ENCODE data around the gene TBC1D25. TPM values are rescaled to one million over a fixed set of nuclear protein-coding genes. Genes with fewer than 3 reads are reported as not detected.

TBC1D25 gene
- total and polyA plus RNA-seq, 2 experiments from 2014 or later, result 17.5 to 18.1 TPM

- no peak overlapping the region for H3K4me3 ChIP-seq
- H3K27me3 ChIP-seq, result no peaks in the 10 kb centered on the region
- no peaks in the 10 kb centered on the region for H3K9me3 ChIP-seq (ENCODE audit: low read depth)
- H3K27ac ChIP-seq, result no peak overlapping the region
- H3K36me3 ChIP-seq, result no peaks in the 10 kb centered on the region
- peak; percentile 16 for TF ChIP-seq CTCF (IDR thresholded peaks at IDR 0.05; ENCODE audit: low read depth, low read length)
- H3K4me1 ChIP-seq (ENCODE audit: low read depth), result no peaks in the 10 kb centered on the region
- DNase-seq (ENCODE audit: low read depth in 1 of 2, low spot score in 1 of 2), result no peak
Measured at GRCh38 chrX:48606091-48606490, 66.6 kb downstream of the TBC1D25 start.

DNA sequence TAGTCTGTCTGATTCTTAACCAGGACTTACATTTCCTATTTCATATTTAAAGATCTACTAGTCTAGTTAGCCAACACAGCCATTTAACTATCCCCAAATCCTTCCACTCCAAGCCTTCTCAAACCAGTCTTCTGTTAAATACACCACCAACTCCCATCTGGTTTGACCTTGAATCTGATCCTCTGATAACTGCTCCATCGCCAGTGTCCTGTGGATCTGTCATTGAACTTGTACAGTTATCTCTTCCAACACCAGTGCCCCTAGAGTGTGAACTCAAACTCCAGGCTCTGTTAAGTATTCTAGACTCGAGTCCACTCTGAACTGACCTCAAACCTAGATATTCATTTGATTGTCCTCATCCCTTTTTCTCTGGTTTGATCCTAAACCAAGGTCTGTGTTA lies 72.2 kb downstream of the TBC1D25 start:
- TF ChIP-seq CTCF (IDR thresholded peaks at IDR 0.05; ENCODE audit: low read depth, low read length), result no peak
- no peak for DNase-seq (ENCODE audit: low read depth in 1 of 2, low spot score in 1 of 2)
- Histone ChIP-seq H3K27me3 (no peaks in the 10 kb centered on the region), H3K9me3 (ENCODE audit: low read depth) (no peaks in the 10 kb centered on the region), H3K36me3 (no peaks in the 10 kb centered on the region), H3K27ac (no peak overlapping the region), H3K4me1 (ENCODE audit: low read depth) (no peaks in the 10 kb centered on the region), H3K4me3 (no peak overlapping the region)

Other genes with a start within 250 kb of the TBC1D25 start
- gene SSX3, start 183.0 kb upstream of the TBC1D25 start, total RNA-seq, result not detected in 2 replicates
- gene SSX3, start 183.0 kb upstream of the TBC1D25 start, polyA plus RNA-seq, result not detected in 2 replicates
- not detected in 2 replicates for gene SSX4, start 156.2 kb upstream of the TBC1D25 start, total RNA-seq
- not detected in 2 replicates for gene SSX4, start 156.2 kb upstream of the TBC1D25 start, polyA plus RNA-seq
- not detected in 2 replicates for gene SSX4B, start 127.8 kb upstream of the TBC1D25 start, total RNA-seq
- not detected in 2 replicates for gene SSX4B, start 127.8 kb upstream of the TBC1D25 start, polyA plus RNA-seq
- gene SLC38A5, start 69.5 kb upstream of the TBC1D25 start, total RNA-seq, result 1.6 TPM in 1 of 2 replicates, not detected in the other
- 0.16 TPM in 1 of 2 replicates, not detected in the other for gene SLC38A5, start 69.5 kb upstream of the TBC1D25 start, polyA plus RNA-seq
- 34.8 and 40.5 TPM in 2 replicates for gene FTSJ1, start 63.5 kb upstream of the TBC1D25 start, total RNA-seq
- gene FTSJ1, start 63.5 kb upstream of the TBC1D25 start, polyA plus RNA-seq, result 36.8 and 42.4 TPM in 2 replicates
- gene PORCN, start 30.7 kb upstream of the TBC1D25 start, total RNA-seq, result 24.2 and 29.2 TPM in 2 replicates
- 13.3 and 20.1 TPM in 2 replicates for gene PORCN, start 30.7 kb upstream of the TBC1D25 start, polyA plus RNA-seq
- gene EBP, start 17.9 kb upstream of the TBC1D25 start, total RNA-seq, result 74.5 and 141 TPM in 2 replicates
- gene EBP, start 17.9 kb upstream of the TBC1D25 start, polyA plus RNA-seq, result 100 and 159 TPM in 2 replicates
- gene RBM3, start 34.8 kb downstream of the TBC1D25 start, total RNA-seq, result 47.8 and 70.8 TPM in 2 replicates
- gene RBM3, start 34.8 kb downstream of the TBC1D25 start, polyA plus RNA-seq, result 45.2 and 65.7 TPM in 2 replicates
- gene WDR13, start 57.8 kb downstream of the TBC1D25 start, total RNA-seq, result 151 and 205 TPM in 2 replicates
- gene WDR13, start 57.8 kb downstream of the TBC1D25 start, polyA plus RNA-seq, result 150 and 168 TPM in 2 replicates
- gene WAS, start 144.1 kb downstream of the TBC1D25 start, total RNA-seq, result 1.9 TPM in 2 replicates
- gene WAS, start 144.1 kb downstream of the TBC1D25 start, polyA plus RNA-seq, result 1.7 and 4.3 TPM in 2 replicates
- gene SUV39H1, start 157.0 kb downstream of the TBC1D25 start, total RNA-seq, result 5.5 and 8.1 TPM in 2 replicates
- gene SUV39H1, start 157.0 kb downstream of the TBC1D25 start, polyA plus RNA-seq, result 6.7 and 6.9 TPM in 2 replicates
- gene GLOD5, start 222.0 kb downstream of the TBC1D25 start, total RNA-seq, result not detected in 2 replicates
- not detected in 2 replicates for gene GLOD5, start 222.0 kb downstream of the TBC1D25 start, polyA plus RNA-seq
- gene GATA1, start 246.9 kb downstream of the TBC1D25 start, total RNA-seq, result not detected in 2 replicates
- 0.15 and 0.17 TPM in 2 replicates for gene GATA1, start 246.9 kb downstream of the TBC1D25 start, polyA plus RNA-seq